IMR-90 (cell line): ENCODE data around the gene DDX59. TPM values are rescaled to one million over a fixed set of nuclear protein-coding genes. Genes with fewer than 3 reads are reported as not detected.

Experiments used
- ATAC-seq: fragments of 200-7000 bp; cut with Tn5 transposase; 2 replicates; pipeline ENCODE4 v1.9.1; 2020; ENCODE audit warnings: low read depth, mild to moderate bottlenecking, moderate library complexity
- BruUV-seq: library from RNA; stranded (reverse); fragments of 400-500 nt; replicated peaks from 2 replicates; lab custom pipeline; 2021; lab: Mats Ljungman, UMichigan
- CTCF ChIA-PET: fragments of 300-600 bp; formaldehyde crosslinking; extraction: SDS; loops from one replicate; lab custom pipeline; 2021; ENCODE audit warnings: antibody characterized with exemption; lab: Yijun Ruan, JAX
- POLR2A ChIA-PET: fragments of 300-600 bp; sonication (Branson Sonifier 250); formaldehyde crosslinking; loops from one replicate; lab custom pipeline; 2022; ENCODE audit warnings: antibody characterized with exemption; ENCODE audit not compliant: unreplicated experiment; lab: Charles Lee
- DNase-seq: peaks from one replicate; pipeline ENCODE4 v3.0.0; 2013
- H2AFZ ChIP-seq: replicated peaks from 2 replicates; pipeline ENCODE3; 2013; ENCODE audit warnings: low read length, mild to moderate bottlenecking; ENCODE audit not compliant: poor library complexity
- H2AK5ac ChIP-seq: 2 replicates; pipeline ENCODE4 v1.6.1; 2013; ENCODE audit warnings: low read depth, low read length, inconsistent platforms
- H2AK9ac ChIP-seq: replicated peaks from 2 replicates; pipeline ENCODE3; 2013; ENCODE audit warnings: mild to moderate bottlenecking, low read depth, low read length, moderate library complexity; ENCODE audit not compliant: poor library complexity
- H2BK120ac ChIP-seq: 2 replicates; pipeline ENCODE4 v1.6.1; 2013; ENCODE audit warnings: low read depth, low read length, inconsistent platforms
- H2BK15ac ChIP-seq: 3 replicates; pipeline ENCODE4 v1.6.1; 2013; ENCODE audit warnings: low read depth, low read length, inconsistent platforms
- H2BK20ac ChIP-seq: 2 replicates; pipeline ENCODE4 v1.6.1; 2013; ENCODE audit warnings: low read depth, mild to moderate bottlenecking, inconsistent platforms, low read length, moderate library complexity
- H2BK5ac ChIP-seq: 2 replicates; pipeline ENCODE4 v1.6.1; 2013; ENCODE audit warnings: mild to moderate bottlenecking, low read depth, low read length, inconsistent platforms; ENCODE audit not compliant: poor library complexity, severe bottlenecking
- H3K14ac ChIP-seq: replicated peaks from 2 replicates; pipeline ENCODE4 v1.6.1; 2013; ENCODE audit warnings: low read depth, low read length, inconsistent platforms
- H3K18ac ChIP-seq: 2 replicates; pipeline ENCODE4 v1.6.1; 2013; ENCODE audit warnings: low read depth, low read length, control low read depth
- H3K23ac ChIP-seq: 2 replicates; pipeline ENCODE4 v1.6.1; 2013; ENCODE audit warnings: low read depth, low read length, inconsistent platforms
- H3K27ac ChIP-seq: 2 replicates; pipeline ENCODE4 v1.5.1; 2013; ENCODE audit warnings: mild to moderate bottlenecking, control low read depth, low read length; ENCODE audit not compliant: insufficient read depth
- H3K27me3 ChIP-seq: 2 replicates; pipeline ENCODE4 v1.6.1; 2013; ENCODE audit warnings: low read length; ENCODE audit not compliant: control insufficient read depth, insufficient read depth
- H3K36me3 ChIP-seq: 2 replicates; pipeline ENCODE4 v1.6.1; 2013; ENCODE audit warnings: low read length, mixed read lengths; ENCODE audit not compliant: control insufficient read depth, insufficient read depth
- H3K4ac ChIP-seq: 2 replicates; pipeline ENCODE4 v1.6.1; 2013; ENCODE audit warnings: low read depth, low read length, inconsistent platforms
- H3K4me1 ChIP-seq: 2 replicates; pipeline ENCODE4 v1.6.1; 2013; ENCODE audit warnings: low read length, mixed read lengths; ENCODE audit not compliant: control insufficient read depth, insufficient read depth
- H3K4me2 ChIP-seq: 2 replicates; pipeline ENCODE4 v1.6.1; 2013; ENCODE audit warnings: low read depth, mild to moderate bottlenecking, control low read depth, low read length, moderate library complexity
- H3K4me3 ChIP-seq: 2 replicates; pipeline ENCODE4 v1.5.1; 2013; ENCODE audit warnings: low read depth, mild to moderate bottlenecking, control low read depth, low read length, moderate library complexity; ENCODE audit not compliant: insufficient read depth
- H3K56ac ChIP-seq: 2 replicates; pipeline ENCODE4 v1.6.1; 2013; ENCODE audit warnings: low read length, inconsistent platforms; ENCODE audit not compliant: insufficient read depth; ENCODE audit errors: extremely low read depth
- H3K79me1 ChIP-seq, 2 experiments: 2 replicates each; pipeline ENCODE4 v1.6.1; 2013; ENCODE audit warnings: low read length in 2 of 2, inconsistent platforms in 1 of 2, low read depth in 1 of 2
- H3K9ac ChIP-seq: 2 replicates; pipeline ENCODE4 v1.6.1; 2013; ENCODE audit warnings: low read depth, low read length, control low read depth
- H3K9me1 ChIP-seq: 2 replicates; pipeline ENCODE4 v1.6.1; 2013; ENCODE audit warnings: low read length, inconsistent platforms; ENCODE audit not compliant: insufficient read depth
- H3K9me3 ChIP-seq: 2 replicates; pipeline ENCODE4 v1.6.1; 2013; ENCODE audit warnings: low read length; ENCODE audit not compliant: control insufficient read depth, insufficient read depth
- H4K20me1 ChIP-seq: 2 replicates; pipeline ENCODE4 v1.6.1; 2013; ENCODE audit warnings: low read length, inconsistent platforms; ENCODE audit not compliant: insufficient read depth
- H4K5ac ChIP-seq: 2 replicates; pipeline ENCODE4 v1.6.1; 2013; ENCODE audit warnings: mild to moderate bottlenecking, low read depth, low read length, control low read depth
- H4K8ac ChIP-seq, 2 experiments: 2 replicates each; pipeline ENCODE4 v1.6.1; 2013; ENCODE audit warnings: low read depth in 2 of 2, low read length in 2 of 2, control low read depth in 1 of 2, inconsistent platforms in 1 of 2
- H4K91ac ChIP-seq: 2 replicates; pipeline ENCODE4 v1.6.1; 2013; ENCODE audit warnings: low read depth, low read length, inconsistent platforms; ENCODE audit not compliant: insufficient read depth
- BHLHE40 ChIP-seq: fragments of 150-350 bp; IDR thresholded peaks from 2 replicates; pipeline ENCODE4 v1.6.1; 2016; ENCODE audit warnings: mild to moderate bottlenecking, low read depth, low read length
- CEBPB ChIP-seq: IDR thresholded peaks from 2 replicates; pipeline ENCODE4 v1.6.1; 2012; ENCODE audit warnings: low read depth, low read length, improper control_type of control experiment
- CHD1 ChIP-seq: IDR thresholded peaks from 2 replicates; pipeline ENCODE4 v1.6.1; 2012; ENCODE audit warnings: low read depth, low read length, improper control_type of control experiment
- CTCF ChIP-seq: conservative IDR thresholded peaks from 2 replicates; pipeline ENCODE4 v1.5.1; 2012; ENCODE audit warnings: mild to moderate bottlenecking, low read depth, low read length, improper control_type of control experiment
- ELK1 ChIP-seq: fragments of 150-350 bp; IDR thresholded peaks from 2 replicates; pipeline ENCODE4 v1.6.1; 2016; ENCODE audit warnings: low read depth, mild to moderate bottlenecking, low read length, moderate library complexity, borderline replicate concordance
- FOS ChIP-seq: fragments of 150-350 bp; IDR thresholded peaks from 2 replicates; pipeline ENCODE4 v1.6.1; 2016; ENCODE audit warnings: low read depth, low read length
- MAFK ChIP-seq: IDR thresholded peaks from 2 replicates; pipeline ENCODE4 v1.6.1; 2012; ENCODE audit warnings: low read depth, low read length, improper control_type of control experiment
- NFE2L2 ChIP-seq: fragments of 150-350 bp; IDR thresholded peaks from 2 replicates; pipeline ENCODE4 v1.6.1; 2016; ENCODE audit warnings: low read depth, mild to moderate bottlenecking, low read length
- POLR2A ChIP-seq: IDR thresholded peaks from 2 replicates; pipeline ENCODE4 v1.6.1; 2012; ENCODE audit warnings: mild to moderate bottlenecking, low read depth, low read length
- RFX5 ChIP-seq: IDR thresholded peaks from 2 replicates; pipeline ENCODE4 v1.8.0; 2012; ENCODE audit warnings: low read depth, mild to moderate bottlenecking, low read length, moderate library complexity
- SMC3 ChIP-seq: fragments of 150-350 bp; IDR thresholded peaks from 2 replicates; pipeline ENCODE4 v1.6.1; 2016; ENCODE audit warnings: low read depth, mild to moderate bottlenecking, antibody characterized with exemption, low read length, moderate library complexity
- USF2 ChIP-seq: fragments of 150-350 bp; IDR thresholded peaks from 2 replicates; pipeline ENCODE4 v1.6.1; 2017; ENCODE audit warnings: mild to moderate bottlenecking, antibody characterized with exemption, low read length, low read depth
- WGBS, 2 experiments: methylation state at CpG; one replicate each; pipeline versions ENCODE4 v1.1.5 to v1.1.7; 2013; ENCODE audit warnings: missing lambda C conversion rate in 2 of 2; ENCODE audit not compliant: insufficient read length in 1 of 2; ENCODE audit errors: extremely low coverage in 2 of 2; 5-methylcytosine and 5-hydroxymethylcytosine counted together
- dilution Hi-C: fragments of 300-500 bp; cut with HindIII; formaldehyde crosslinking; loops from one replicate; pipeline ENCODE4 v1.14.3; 2018; ENCODE audit warnings: low sequenced_read_pairs; ENCODE audit not compliant: unreplicated experiment
- in situ Hi-C: fragments of 300-500 bp; cut with MboI; formaldehyde crosslinking; loops from 3 replicates; pipeline ENCODE4 v1.14.3; 2019; ENCODE audit warnings: low sequenced_read_pairs, inconsistent platforms, mixed read lengths
- intact Hi-C: fragments of 100-400 bp; cut with micrococcal nuclease; formaldehyde crosslinking; loops from 2 replicates; pipeline ENCODE4 v1.10.0; 2022
- polyA plus RNA-seq, 3 experiments: library from polyadenylated mRNA; depleted of rRNA; stranded (reverse); fragments of >200 nt; gene quantifications; 2 replicates each; pipeline ENCODE4 v1.2.3, GENCODE V29; 2012; ENCODE audit warnings: low replicate concordance in 1 of 3
- total RNA-seq: library from RNA; depleted of rRNA; stranded (reverse); fragments of >200 nt; gene quantifications from 2 replicates; pipeline ENCODE4 v1.2.3, GENCODE V29; 2012

Gene DDX59
- total and polyA plus RNA-seq, 2 of the 4 experiments (the other 2 are of a cell fraction): 8.6 to 9.1 TPM

- Histone ChIP-seq H3K27me3 (no peaks in the 10 kb centered on the region), H3K9me3 (no peaks in the 10 kb centered on the region), H2BK120ac (no peak overlapping the region), H4K8ac (no peak overlapping the region), H3K27ac (no peak overlapping the region), H4K20me1 (no peaks in the 10 kb centered on the region), H3K56ac (no peak overlapping the region), H3K14ac (no peak overlapping the region), H3K79me1 (no peaks in the 10 kb centered on the region), H2AK5ac (no peak overlapping the region), H2AK9ac (no peak overlapping the region), H3K4me2 (no peak overlapping the region), H3K9ac (no peak overlapping the region), H2BK15ac (no peak overlapping the region), H3K9me1 (peaks cover 3% of the 10 kb centered on the region; the same call in 1 of the 2 replicates), H2BK20ac (no peak overlapping the region), H4K5ac (no peak overlapping the region), H3K4me1 (no peaks in the 10 kb centered on the region), H3K18ac (no peak overlapping the region), H3K4me3 (no peak overlapping the region), H2AFZ (no peak overlapping the region), H4K91ac (no peak overlapping the region), H3K4ac (no peak overlapping the region), H2BK5ac (no peak overlapping the region), H3K36me3 (no peaks in the 10 kb centered on the region), H3K23ac (no peak overlapping the region)
- no TSS peak for BruUV-seq
- WGBS, 2 experiments: no CpG with 5 or more reads among the region's 4 CpGs
- intact Hi-C loops: no loop called here
- dilution Hi-C loops: no loop called here
- no peak for TF ChIP-seq RFX5
- no peak for TF ChIP-seq CEBPB
- no peak for TF ChIP-seq USF2
- no peak for TF ChIP-seq POLR2A
- TF ChIP-seq FOS: no peak
- no peak for TF ChIP-seq BHLHE40
- TF ChIP-seq ELK1: no peak
- no peak for TF ChIP-seq NFE2L2
- no peak for TF ChIP-seq MAFK
- TF ChIP-seq SMC3: no peak
- no peak for TF ChIP-seq CHD1
- TF ChIP-seq CTCF: no peak
- no peak for DNase-seq
- no peak for ATAC-seq
- POLR2A ChIA-PET: no interaction called here
- CTCF ChIA-PET: interaction anchor here (1.2 kb wide), 1 partner anchor 12 kb away, joined by 4 read pairs; no protein-coding TSS in a partner anchor
- in situ Hi-C loops: no loop called here
These were observed 36.6 kb upstream of the DDX59 start for GRCh38 chr1:200706111-200706814.
